B cell (primary cell): ENCODE results near the gene HASPIN. TPM values are rescaled to one million over a fixed set of nuclear protein-coding genes. Genes with fewer than 3 reads are reported as not detected.
"Not testable (repeated sequence)": the region's sequence is repeated elsewhere in the genome, so short reads cannot be mapped to it uniquely, and the experiment has no call there.

Source experiments
- ATAC-seq: fragments of 200-7000 bp; cut with Tn5 transposase; one replicate; pipeline ENCODE4 v1.10.0; 2021; ENCODE audit warnings: low read depth, mild to moderate bottlenecking, moderate number of reproducible peaks, moderate library complexity
- CTCF ChIA-PET: fragments of 350-600 bp; sonication (Branson Sonifier 250); formaldehyde crosslinking; loops from one replicate; lab custom pipeline; 2021; ENCODE audit warnings: antibody characterized with exemption, inconsistent platforms; lab: Charles Lee
- POLR2A ChIA-PET: fragments of 350-600 bp; sonication (Branson Sonifier 250); formaldehyde crosslinking; loops from one replicate; lab custom pipeline; 2021; ENCODE audit warnings: antibody characterized with exemption; lab: Charles Lee
- DNase-seq: peaks from one replicate; pipeline ENCODE4 v3.0.0; 2013
- H2AFZ ChIP-seq: 2 replicates; pipeline ENCODE4 v1.6.1; 2012; ENCODE audit warnings: mild to moderate bottlenecking, low read depth, low read length; ENCODE audit not compliant: insufficient read depth, poor library complexity, severe bottlenecking
- H3K27ac ChIP-seq, 2 donors: 1 replicate in 1 of 2; 2 replicates in 1 of 2; pipeline ENCODE4 v1.5.1; 2012 to 2013; ENCODE audit warnings: low read length in 2 of 2, mild to moderate bottlenecking in 2 of 2, moderate library complexity in 1 of 2
- H3K27me3 ChIP-seq, 4 experiments: fragments of 200-600 bp in 1 of 4; sonication (generic) in 1 of 4; replicated peaks in 1 of 4; 1 replicate in 2 of 4; 2 replicates in 2 of 4; pipeline versions ENCODE4 v1.6.1 to v1.7.0; 2013 to 2016; ENCODE audit warnings: low read length in 3 of 4, mild to moderate bottlenecking in 2 of 4, mixed read lengths in 1 of 4, moderate library complexity in 1 of 4; ENCODE audit not compliant: insufficient read depth in 4 of 4, control insufficient read depth in 3 of 4; ENCODE audit errors: control extremely low read depth in 1 of 4
- H3K36me3 ChIP-seq, 2 experiments: replicated peaks in 1 of 2; 1 replicate in 1 of 2; 2 replicates in 1 of 2; pipeline versions ENCODE4 v1.6.1 to v1.7.1; 2013; ENCODE audit warnings: low read length in 1 of 2; ENCODE audit not compliant: insufficient read depth in 2 of 2, control insufficient read depth in 1 of 2; ENCODE audit errors: control extremely low read depth in 1 of 2, extremely low read depth in 1 of 2
- H3K4me1 ChIP-seq, 2 donors: fragments of 200-600 bp in 1 of 2; sonication (generic) in 1 of 2; 1 replicate in 1 of 2; 2 replicates in 1 of 2; pipeline versions ENCODE4 v1.5.1 to v1.6.1; 2013 to 2017; ENCODE audit warnings: low read length in 2 of 2; ENCODE audit not compliant: control insufficient read depth in 2 of 2, insufficient read depth in 2 of 2
- H3K4me2 ChIP-seq: replicated peaks from 2 replicates; pipeline ENCODE3; 2012; ENCODE audit warnings: mild to moderate bottlenecking, low read depth, low read length; ENCODE audit not compliant: poor library complexity, severe bottlenecking
- H3K4me3 ChIP-seq, 5 experiments: fragments of 200-600 bp in 1 of 5; sonication (generic) in 1 of 5; 1 replicate in 3 of 5; 2 replicates in 2 of 5; pipeline versions ENCODE4 v1.5.1 to v1.7.0; 2011 to 2016; ENCODE audit warnings: low read length in 4 of 5, mild to moderate bottlenecking in 4 of 5, low read depth in 2 of 5, control low read depth in 1 of 5, moderate library complexity in 1 of 5; ENCODE audit not compliant: insufficient read depth in 1 of 5; ENCODE audit errors: control extremely low read depth in 1 of 5, extremely low read depth in 1 of 5
- H3K79me2 ChIP-seq: fragments of 200-600 bp; sonication (generic); one replicate; pipeline ENCODE4 v1.6.0; 2016; ENCODE audit warnings: low read length; ENCODE audit not compliant: control insufficient read depth, insufficient read depth
- H3K9ac ChIP-seq: fragments of 200-600 bp; sonication (generic); 2 replicates; pipeline ENCODE4 v1.6.1; 2017; ENCODE audit warnings: mild to moderate bottlenecking, low read length, moderate library complexity
- H3K9me3 ChIP-seq, 3 donors: one replicate each; pipeline versions ENCODE4 v1.6.1 to v1.7.1; 2013; ENCODE audit warnings: low read length in 2 of 3; ENCODE audit not compliant: control insufficient read depth in 2 of 3, insufficient read depth in 1 of 3; ENCODE audit errors: control extremely low read depth in 1 of 3
- H4K20me1 ChIP-seq: 2 replicates; pipeline ENCODE4 v1.6.0; 2012; ENCODE audit warnings: mild to moderate bottlenecking, low read length; ENCODE audit not compliant: insufficient read depth, control insufficient read depth, poor library complexity, severe bottlenecking
- H3K27ac Mint-ChIP-seq: one replicate; pipeline ENCODE4 v1.8.0; 2021; ENCODE audit warnings: mixed read lengths
- H3K27me3 Mint-ChIP-seq: one replicate; pipeline ENCODE4 v1.8.0; 2021; ENCODE audit warnings: mixed read lengths
- H3K4me1 Mint-ChIP-seq: one replicate; pipeline ENCODE4 v1.8.0; 2021; ENCODE audit warnings: mixed read lengths
- H3K4me3 Mint-ChIP-seq: one replicate; pipeline ENCODE4 v1.8.0; 2021; ENCODE audit warnings: mixed read lengths
- H3K9me3 Mint-ChIP-seq: one replicate; pipeline ENCODE4 v1.8.0; 2022; ENCODE audit warnings: mixed read lengths; ENCODE audit not compliant: insufficient read depth
- EZH2 ChIP-seq: IDR thresholded peaks from 2 replicates; pipeline ENCODE4 v1.6.1; 2012; ENCODE audit warnings: borderline replicate concordance, low read depth, mild to moderate bottlenecking, moderate library complexity, low read length; ENCODE audit not compliant: insufficient read depth, poor library complexity, severe bottlenecking
- WGBS: methylation state at CpG from one replicate; pipeline ENCODE4 v1.1.5; 2013; ENCODE audit warnings: missing lambda C conversion rate; ENCODE audit not compliant: insufficient coverage; 5-methylcytosine and 5-hydroxymethylcytosine counted together
- intact Hi-C: fragments of 100-400 bp; cut with micrococcal nuclease; formaldehyde crosslinking; loops from one replicate; pipeline ENCODE4 v1.10.0; 2022
- polyA plus RNA-seq: library from polyadenylated mRNA; depleted of rRNA; stranded (reverse); fragments of >200 nt; gene quantifications from 2 replicates; pipeline ENCODE4 v1.2.3, GENCODE V29; 2012
- total RNA-seq, 2 donors: library from RNA; stranded (reverse); fragments of 120-200 nt in 1 of 2; gene quantifications; 1 replicate in 1 of 2; 2 replicates in 1 of 2; pipeline versions ENCODE4 v1.2.3 to v1.2.4, GENCODE V29; 2013 to 2022
- TF ChIP-seq, protein P1 (sequence below): fragments of 200-600 bp; IDR thresholded peaks from one replicate; pipeline ENCODE4 v1.8.0; 2022; ENCODE audit warnings: antibody characterized with exemption, mild to moderate bottlenecking

The HASPIN gene
- total and polyA plus RNA-seq, 2 donors (not counting 1 experiment from before 2014, with no cell fraction given), result 0.28 to 3.1 TPM

DNA sequence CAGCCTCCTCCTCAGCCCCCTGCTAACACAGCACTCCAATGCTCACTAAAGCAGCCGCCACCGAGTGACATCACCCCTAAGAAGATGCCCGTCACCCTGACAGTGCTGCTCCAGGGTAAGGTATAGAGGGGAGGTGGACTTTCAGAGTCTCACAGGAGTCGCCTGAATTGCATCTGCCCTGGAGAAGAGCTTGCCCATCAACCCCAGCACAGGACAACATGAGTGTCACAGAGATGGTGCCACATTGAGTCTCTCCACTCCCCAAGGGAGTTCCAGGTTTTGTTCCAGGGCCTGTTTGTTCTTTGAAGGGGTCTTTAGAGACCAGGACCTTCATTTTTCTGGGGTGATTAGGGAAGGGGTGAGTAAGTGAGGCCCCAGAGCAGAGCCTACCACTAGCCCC lies 25.6 kb upstream of the HASPIN start:
- Histone ChIP-seq H3K36me3 (no peaks in the 10 kb centered on the region), H3K9ac (no peak overlapping the region), H3K4me1 (peaks cover 36 to 63% of the 10 kb centered on the region in 2 donors), H3K27me3 (no peaks in the 10 kb centered on the region), H3K9me3 (peaks cover 0 to 8% (median 6%) of the 10 kb centered on the region in 3 donors), H4K20me1 (peaks cover 10% of the 10 kb centered on the region), H2AFZ (no peak overlapping the region), H3K79me2 (peaks cover 44% of the 10 kb centered on the region), H3K4me2 (no peak overlapping the region), H3K4me3 (no peak overlapping the region), H3K27ac (no peak overlapping the region)
- ChIA-PET CTCF (interaction anchor here (0.8 to 0.9 kb wide), 2 partner anchors 23 to 25 kb away, joined by 3 read pairs; no protein-coding TSS in a partner anchor), POLR2A (interaction anchor here (0.7 to 6.4 kb wide), 3 partner anchors 12 to 394 kb away, joined by 3 to 63 read pairs (median 3); partner anchors contain the start of gene HASPIN)
- H3K9me3 Mint-ChIP-seq, result no peaks in the 10 kb centered on the region
- peak overlapping the region; percentile 59 for H3K27ac Mint-ChIP-seq
- TF ChIP-seq, protein P1, sequence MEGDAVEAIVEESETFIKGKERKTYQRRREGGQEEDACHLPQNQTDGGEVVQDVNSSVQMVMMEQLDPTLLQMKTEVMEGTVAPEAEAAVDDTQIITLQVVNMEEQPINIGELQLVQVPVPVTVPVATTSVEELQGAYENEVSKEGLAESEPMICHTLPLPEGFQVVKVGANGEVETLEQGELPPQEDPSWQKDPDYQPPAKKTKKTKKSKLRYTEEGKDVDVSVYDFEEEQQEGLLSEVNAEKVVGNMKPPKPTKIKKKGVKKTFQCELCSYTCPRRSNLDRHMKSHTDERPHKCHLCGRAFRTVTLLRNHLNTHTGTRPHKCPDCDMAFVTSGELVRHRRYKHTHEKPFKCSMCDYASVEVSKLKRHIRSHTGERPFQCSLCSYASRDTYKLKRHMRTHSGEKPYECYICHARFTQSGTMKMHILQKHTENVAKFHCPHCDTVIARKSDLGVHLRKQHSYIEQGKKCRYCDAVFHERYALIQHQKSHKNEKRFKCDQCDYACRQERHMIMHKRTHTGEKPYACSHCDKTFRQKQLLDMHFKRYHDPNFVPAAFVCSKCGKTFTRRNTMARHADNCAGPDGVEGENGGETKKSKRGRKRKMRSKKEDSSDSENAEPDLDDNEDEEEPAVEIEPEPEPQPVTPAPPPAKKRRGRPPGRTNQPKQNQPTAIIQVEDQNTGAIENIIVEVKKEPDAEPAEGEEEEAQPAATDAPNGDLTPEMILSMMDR, result no peak
- no peak for TF ChIP-seq EZH2
- H3K4me3 Mint-ChIP-seq, result no peak overlapping the region
- ATAC-seq (no peak), DNase-seq (no peak)
- peaks cover 62% of the 10 kb centered on the region for H3K4me1 Mint-ChIP-seq
- intact Hi-C loops, result no loop called here
- no CpG with 5 or more reads among the region's 4 CpGs for WGBS
- H3K27me3 Mint-ChIP-seq, result no peaks in the 10 kb centered on the region

DNA sequence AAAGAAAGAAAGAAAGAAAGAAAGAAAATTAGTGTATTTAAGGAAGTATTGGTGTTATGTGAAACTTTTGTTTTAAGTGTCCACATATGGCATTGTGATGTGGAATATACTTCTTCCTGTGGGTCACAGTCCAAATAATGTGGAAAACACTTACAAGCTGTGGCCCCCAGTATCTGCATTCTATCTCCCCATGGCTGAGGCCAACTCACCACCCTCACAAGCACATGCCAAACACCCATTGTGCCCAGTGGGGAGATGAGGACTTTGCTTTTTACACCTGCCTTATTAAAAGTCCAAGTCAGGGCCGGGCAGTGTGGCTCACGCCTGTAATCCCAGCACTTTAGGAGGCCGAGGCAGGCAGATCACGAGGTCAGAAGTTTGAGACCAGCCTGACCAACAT lies 23.8 kb upstream of the HASPIN start:
- ATAC-seq, result no peak
- Mint-ChIP-seq H3K4me1 (peaks cover 52% of the 10 kb centered on the region), H3K27me3 (no peaks in the 10 kb centered on the region), H3K9me3 (no peaks in the 10 kb centered on the region), H3K27ac (no peak overlapping the region), H3K4me3 (no peak overlapping the region)
- peaks cover 8% of the 10 kb centered on the region for H4K20me1 ChIP-seq
- ChIA-PET CTCF (interaction anchor here (0.5 to 1.1 kb wide), 3 partner anchors 9 to 164 kb away, joined by 3 read pairs; no protein-coding TSS in a partner anchor), POLR2A (interaction anchor here (0.7 kb wide), 1 partner anchor 11 kb away, joined by 5 read pairs; no protein-coding TSS in a partner anchor)
- no peak for DNase-seq
- H3K27ac ChIP-seq, result no peak overlapping the region
- no peak overlapping the region for H2AFZ ChIP-seq
- peaks cover 34 to 50% of the 10 kb centered on the region in 2 donors for H3K4me1 ChIP-seq
- H3K36me3 ChIP-seq, result no peaks in the 10 kb centered on the region
- peaks cover 0 to 8% (median 6%) of the 10 kb centered on the region in 3 donors for H3K9me3 ChIP-seq
- no peak for TF ChIP-seq EZH2
- TF ChIP-seq, protein P1, result no peak
- no peaks in the 10 kb centered on the region for H3K27me3 ChIP-seq
- peaks cover 28% of the 10 kb centered on the region for H3K79me2 ChIP-seq
- 94% methylated on average over 4 of the region's 4 CpGs for WGBS
- H3K9ac ChIP-seq, result no peak overlapping the region
- intact Hi-C loops, result loop anchor here (1.0 kb wide), 1 partner anchor 11 kb away; no protein-coding TSS in a partner anchor
- H3K4me3 ChIP-seq, result no peak overlapping the region
- no peak overlapping the region for H3K4me2 ChIP-seq

DNA sequence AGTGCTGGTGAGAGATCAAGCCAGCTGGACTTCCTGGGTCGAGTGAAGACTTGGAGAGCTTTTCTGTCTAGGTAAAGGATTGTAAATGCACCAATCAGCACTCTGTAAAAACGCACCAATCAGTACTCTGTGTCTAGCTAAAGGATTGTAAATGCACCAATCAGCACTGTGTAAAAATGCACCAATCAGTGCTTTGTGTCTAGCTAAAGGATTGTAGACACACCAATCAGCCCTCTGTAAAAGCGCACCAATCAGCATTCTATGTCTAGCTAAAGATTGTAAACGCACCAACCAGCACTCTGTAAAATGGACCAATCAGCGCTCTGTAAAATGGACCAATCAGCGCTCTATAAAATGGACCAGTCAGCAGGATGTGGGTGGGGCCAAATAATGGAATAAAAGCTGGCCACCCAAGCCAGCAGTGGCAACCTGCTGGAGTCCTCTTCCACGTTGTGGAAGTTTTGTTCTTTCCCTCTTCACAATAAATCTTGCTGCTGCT lies 21.6 kb upstream of the HASPIN start:
- H3K4me3 Mint-ChIP-seq, result not testable (repeated sequence)

More for the DNA sequence above, 21.6 kb upstream of the HASPIN start:
- peaks cover 34 to 48% of the 10 kb centered on the region in 2 donors for H3K4me1 ChIP-seq
- H3K9me3 Mint-ChIP-seq, H3K27me3 ChIP-seq, intact Hi-C loops, H3K4me3 ChIP-seq, ATAC-seq, H3K9me3 ChIP-seq, H3K27ac ChIP-seq, H3K9ac ChIP-seq, H2AFZ ChIP-seq, H4K20me1 ChIP-seq, DNase-seq, H3K27me3 Mint-ChIP-seq, H3K36me3 ChIP-seq: not testable (repeated sequence)
- H3K4me2 ChIP-seq, result peak overlapping the region; percentile 30
- CTCF ChIA-PET, result interaction anchor here (0.6 to 1.4 kb wide), 5 partner anchors 9 to 396 kb away, joined by 3 to 7 read pairs (median 4); no protein-coding TSS in a partner anchor
- peaks cover 56% of the 10 kb centered on the region for H3K4me1 Mint-ChIP-seq
- 98% methylated on average over 4 of the region's 7 CpGs for WGBS
- POLR2A ChIA-PET, result interaction anchor here (0.6 to 3.2 kb wide), 2 partner anchors 9 to 18 kb away, joined by 5 to 14 read pairs; no protein-coding TSS in a partner anchor
- H3K27ac Mint-ChIP-seq, result peak overlapping the region; percentile 71
- H3K79me2 ChIP-seq, result peaks cover 14% of the 10 kb centered on the region
